HepG2 (cell line): ENCODE data around the gene MED15. TPM values are rescaled to one million over a fixed set of nuclear protein-coding genes. Genes with fewer than 3 reads are reported as not detected.

Experiments
- ATAC-seq: fragments of 200-7000 bp; cut with Tn5 transposase; 3 replicates; pipeline ENCODE4 v1.9.1; 2020; ENCODE audit warnings: mild to moderate bottlenecking, moderate library complexity
- BruUV-seq: library from RNA; stranded (reverse); fragments of 400-500 nt; replicated peaks from 2 replicates; lab custom pipeline; 2021; lab: Mats Ljungman, UMichigan
- CTCF ChIA-PET: fragments of 300-600 bp; formaldehyde crosslinking; extraction: SDS; loops from one replicate; lab custom pipeline; 2021; ENCODE audit warnings: low total read pairs, inconsistent platforms, low intra/inter-chr PET ratio; lab: Yijun Ruan, JAX
- POLR2A ChIA-PET: fragments of 350-600 bp; sonication (Branson Sonifier 250); formaldehyde crosslinking; loops from one replicate; lab custom pipeline; 2020; ENCODE audit warnings: antibody characterized with exemption, inconsistent platforms; lab: Yijun Ruan, JAX
- DNase-seq: peaks from one replicate; pipeline ENCODE4 v3.0.0-alpha.2; 2015; ENCODE audit warnings: low spot score
- FAIRE-seq: peaks from 3 replicates; lab custom pipeline; 2011; peaks lifted over from hg19 to GRCh38; lab: Jason Lieb, UNC
- H2AFZ ChIP-seq: one replicate; pipeline ENCODE4 v1.6.1; 2011; ENCODE audit warnings: low read length, inconsistent platforms
- H3K27ac ChIP-seq: fragments of 300-600 bp; 3 replicates; pipeline ENCODE4 v1.8.0; 2011; ENCODE audit warnings: mixed run types, mild to moderate bottlenecking, mixed read lengths, low read length, inconsistent platforms; ENCODE audit not compliant: insufficient read depth; ENCODE audit errors: extremely low read length
- H3K27me3 ChIP-seq, 2 experiments: fragments of 200-600 bp in 1 of 2; 2 replicates in 1 of 2; 3 replicates in 1 of 2; pipeline versions ENCODE4 v1.6.0 to v1.8.0; 2011; ENCODE audit warnings: low read length in 2 of 2, mild to moderate bottlenecking in 2 of 2, moderate library complexity in 2 of 2, inconsistent platforms in 1 of 2; ENCODE audit not compliant: insufficient read depth in 2 of 2, control insufficient read depth in 1 of 2
- H3K36me3 ChIP-seq, 2 experiments: fragments of 200-600 bp in 1 of 2; replicated peaks in 1 of 2; 2 replicates in 1 of 2; 3 replicates in 1 of 2; pipeline versions ENCODE4 v1.5.1 to v1.8.0; 2011; ENCODE audit warnings: low read length in 2 of 2, inconsistent platforms in 1 of 2; ENCODE audit not compliant: insufficient read depth in 2 of 2, control insufficient read depth in 1 of 2
- H3K4me1 ChIP-seq: 2 replicates; pipeline ENCODE4 v1.5.1; 2012; ENCODE audit warnings: low read length, inconsistent platforms; ENCODE audit not compliant: insufficient read depth
- H3K4me2 ChIP-seq: 2 replicates; pipeline ENCODE4 v1.6.0; 2011; ENCODE audit warnings: low read depth, low read length, inconsistent platforms
- H3K4me3 ChIP-seq, 3 experiments: fragments of 200-600 bp in 1 of 3; sonication (generic), shearing (Covaris generic) in 1 of 3; replicated peaks in 1 of 3; 2 replicates each; pipeline ENCODE4 v1.5.1; 2011 to 2016; ENCODE audit warnings: low read length in 3 of 3, inconsistent platforms in 2 of 3, low read depth in 2 of 3, mild to moderate bottlenecking in 2 of 3, control low read depth in 1 of 3, mixed read lengths in 1 of 3; ENCODE audit not compliant: insufficient read depth in 1 of 3
- H3K79me2 ChIP-seq: one replicate; pipeline ENCODE4 v1.6.1; 2011; ENCODE audit warnings: low read length, inconsistent platforms; ENCODE audit not compliant: insufficient read depth
- H3K9ac ChIP-seq: 2 replicates; pipeline ENCODE4 v1.6.0; 2011; ENCODE audit warnings: mild to moderate bottlenecking, low read depth, low read length, inconsistent platforms; ENCODE audit not compliant: insufficient read depth
- H3K9me3 ChIP-seq: 2 replicates; pipeline ENCODE4 v1.5.1; 2012; ENCODE audit warnings: mild to moderate bottlenecking, low read length
- H4K20me1 ChIP-seq: 2 replicates; pipeline ENCODE4 v1.6.0; 2011; ENCODE audit warnings: inconsistent platforms, mild to moderate bottlenecking, low read length, moderate library complexity; ENCODE audit not compliant: insufficient read depth
- POLR2G ChIP-seq: fragments of 200-400 bp; formaldehyde crosslinking; IDR thresholded peaks from 2 replicates; pipeline ENCODE4 v1.6.1; 2018; ENCODE audit warnings: mild to moderate bottlenecking, low read depth, low read length, moderate library complexity
- ZFP41 ChIP-seq: sonication (generic); formaldehyde crosslinking; IDR thresholded peaks from 2 replicates; pipeline ENCODE4 v1.4.0; 2020; ENCODE audit warnings: mild to moderate bottlenecking, missing genetic modification reagents, borderline replicate concordance
- ZNF12 ChIP-seq: sonication (generic); formaldehyde crosslinking; IDR thresholded peaks from 2 replicates; pipeline ENCODE4 v1.5.0; 2020; ENCODE audit warnings: missing genetic modification reagents
- ZNF333 ChIP-seq: sonication (generic); formaldehyde crosslinking; IDR thresholded peaks from 2 replicates; pipeline ENCODE4 v1.4.0; 2020; ENCODE audit warnings: mild to moderate bottlenecking, missing genetic modification reagents, borderline replicate concordance
- ZNF780A ChIP-seq: sonication (generic); formaldehyde crosslinking; IDR thresholded peaks from 2 replicates; pipeline ENCODE4 v1.8.0; 2022; ENCODE audit warnings: mild to moderate bottlenecking, missing genetic modification reagents, moderate library complexity
- WGBS: methylation state at CpG from one replicate; pipeline ENCODE4 v1.1.6; 2017; ENCODE audit warnings: low lambda C conversion rate; 5-methylcytosine and 5-hydroxymethylcytosine counted together
- in situ Hi-C: cut with HindIII; loops from 2 replicates; pipeline ENCODE4 v1.10.0; 2017; ENCODE audit warnings: low pct_unique_long_range_greater_than_20kb; ENCODE audit not compliant: extremely low pct_ligation_motif_present
- intact Hi-C: fragments of 100-400 bp; cut with micrococcal nuclease; formaldehyde crosslinking; loops from one replicate; pipeline ENCODE4 v1.10.0; 2022; ENCODE audit not compliant: unreplicated experiment
- polyA plus RNA-seq, 8 experiments: library from polyadenylated mRNA; depleted of rRNA in 3 of 8; stranded (reverse) in 7 of 8; unstranded in 1 of 8; fragments of >200 nt; fragmentation: Illumina TruSeq in 4 of 8; extraction: Trizol in 4 of 8; gene quantifications; 2 replicates each; pipeline versions ENCODE4 v1.2.1 to v1.2.3, GENCODE V29; 2011 to 2016; ENCODE audit warnings: low read depth in 4 of 8, missing spikeins in 1 of 8, mixed read lengths in 1 of 8; ENCODE audit not compliant: insufficient read depth in 1 of 8
- total RNA-seq, 5 experiments: library from RNA; depleted of rRNA; stranded (reverse); fragments of >200 nt; fragmentation: Illumina TruSeq; extraction: Trizol; gene quantifications; 2 replicates each; pipeline ENCODE4 v1.2.3, GENCODE V29; 2016; ENCODE audit warnings: low read depth in 1 of 5
- TF ChIP-seq, protein P1 (sequence below): sonication (generic); formaldehyde crosslinking; IDR thresholded peaks from 2 replicates; pipeline ENCODE4 v1.5.0; 2020; ENCODE audit warnings: mild to moderate bottlenecking, missing genetic modification reagents, moderate library complexity

MED15 gene
- total and polyA plus RNA-seq, 2 of the 13 experiments (the other 11 are each of a cell fraction or from before 2014, with no cell fraction given), result 14.3 to 27.0 TPM

DNA sequence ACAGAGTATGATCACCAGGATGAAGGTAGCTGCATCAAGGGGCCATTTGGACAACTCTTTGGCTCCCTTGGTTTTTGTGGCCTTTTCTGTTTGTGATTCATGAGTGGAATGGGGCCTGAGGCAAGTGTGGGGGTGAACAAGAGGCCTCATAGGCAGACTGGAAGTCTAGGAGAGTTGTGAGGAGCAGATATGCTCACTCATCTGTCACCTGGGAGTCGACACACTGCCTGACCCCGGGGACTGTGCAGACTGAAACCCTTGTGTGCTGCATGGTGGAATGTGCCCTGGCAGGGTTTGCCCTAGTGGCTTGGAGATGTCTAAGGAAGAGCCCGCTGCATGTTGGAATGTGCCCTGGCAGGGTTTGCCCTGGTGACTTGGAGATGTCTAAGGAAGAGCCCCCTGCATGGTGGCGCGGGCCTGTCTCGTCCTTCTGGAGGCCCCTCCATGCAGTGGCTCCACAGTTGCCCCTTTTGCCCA lies 60.0 kb downstream of the MED15 start:
- Histone ChIP-seq H3K9me3 (no peaks in the 10 kb centered on the region), H3K4me1 (no peaks in the 10 kb centered on the region), H4K20me1 (peaks cover 3% of the 10 kb centered on the region; the same call in 1 of the 2 replicates), H2AFZ (no peak overlapping the region), H3K4me2 (no peak overlapping the region), H3K27me3 (no peaks in the 10 kb centered on the region), H3K4me3 (no peak overlapping the region), H3K9ac (no peak overlapping the region), H3K27ac (no peak overlapping the region), H3K79me2 (no peaks in the 10 kb centered on the region), H3K36me3 (peaks cover 52 to 88% of the 10 kb centered on the region in 2 experiments)
- BruUV-seq, result no TSS peak
- CTCF ChIA-PET, result no interaction called here
- DNase-seq, result no peak
- in situ Hi-C loops, result no loop called here
- POLR2A ChIA-PET, result no interaction called here
- no peak for FAIRE-seq
- ATAC-seq, result no peak
- TF ChIP-seq ZNF12 (CRISPR knock-in tag), result no peak
- no peak for TF ChIP-seq ZNF333 (CRISPR knock-in tag)
- no peak for TF ChIP-seq ZNF780A (CRISPR knock-in tag)
- no peak for TF ChIP-seq ZFP41 (CRISPR knock-in tag)
- WGBS, result 98% methylated on average over 4 of the region's 6 CpGs
- intact Hi-C loops, result no loop called here

DNA sequence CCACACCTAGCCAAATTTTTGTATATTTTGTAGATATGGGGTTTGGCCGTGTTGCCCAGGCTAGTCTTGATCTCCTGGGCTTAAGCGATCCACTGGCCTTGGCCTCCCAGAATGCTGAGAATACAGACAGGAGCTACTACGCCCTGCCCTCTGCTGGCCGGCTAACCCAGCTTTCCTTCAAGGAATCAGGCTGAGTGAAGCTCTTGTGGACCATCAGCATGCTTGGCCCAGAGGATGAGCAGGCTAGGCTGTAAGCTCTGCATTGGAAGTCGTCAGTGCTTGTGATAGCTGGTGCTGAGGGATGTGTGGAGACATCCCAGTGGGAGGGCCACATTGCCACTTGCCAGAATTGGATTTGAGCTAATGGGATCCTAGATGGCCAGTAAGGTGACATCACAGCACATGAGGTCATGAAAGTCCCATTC lies 60.6 kb downstream of the MED15 start:
- Histone ChIP-seq H3K27ac (no peak overlapping the region), H4K20me1 (peaks cover 3% of the 10 kb centered on the region; the same call in 1 of the 2 replicates), H3K4me1 (no peaks in the 10 kb centered on the region), H3K4me3 (no peak overlapping the region), H3K4me2 (no peak overlapping the region), H3K9me3 (no peaks in the 10 kb centered on the region), H2AFZ (no peak overlapping the region), H3K27me3 (no peaks in the 10 kb centered on the region), H3K36me3 (peaks cover 53 to 87% of the 10 kb centered on the region in 2 experiments), H3K79me2 (no peaks in the 10 kb centered on the region), H3K9ac (no peak overlapping the region)
- WGBS, result 89% methylated on average over 3 of the region's 5 CpGs
- FAIRE-seq (no peak), ATAC-seq (no peak), DNase-seq (no peak)
- CTCF ChIA-PET, result no interaction called here
- TF ChIP-seq, protein P1, sequence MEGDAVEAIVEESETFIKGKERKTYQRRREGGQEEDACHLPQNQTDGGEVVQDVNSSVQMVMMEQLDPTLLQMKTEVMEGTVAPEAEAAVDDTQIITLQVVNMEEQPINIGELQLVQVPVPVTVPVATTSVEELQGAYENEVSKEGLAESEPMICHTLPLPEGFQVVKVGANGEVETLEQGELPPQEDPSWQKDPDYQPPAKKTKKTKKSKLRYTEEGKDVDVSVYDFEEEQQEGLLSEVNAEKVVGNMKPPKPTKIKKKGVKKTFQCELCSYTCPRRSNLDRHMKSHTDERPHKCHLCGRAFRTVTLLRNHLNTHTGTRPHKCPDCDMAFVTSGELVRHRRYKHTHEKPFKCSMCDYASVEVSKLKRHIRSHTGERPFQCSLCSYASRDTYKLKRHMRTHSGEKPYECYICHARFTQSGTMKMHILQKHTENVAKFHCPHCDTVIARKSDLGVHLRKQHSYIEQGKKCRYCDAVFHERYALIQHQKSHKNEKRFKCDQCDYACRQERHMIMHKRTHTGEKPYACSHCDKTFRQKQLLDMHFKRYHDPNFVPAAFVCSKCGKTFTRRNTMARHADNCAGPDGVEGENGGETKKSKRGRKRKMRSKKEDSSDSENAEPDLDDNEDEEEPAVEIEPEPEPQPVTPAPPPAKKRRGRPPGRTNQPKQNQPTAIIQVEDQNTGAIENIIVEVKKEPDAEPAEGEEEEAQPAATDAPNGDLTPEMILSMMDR (CRISPR knock-in tag), result 0 out of 2 replicates have a peak, but pooled peaks have one; percentile 20
- no peak for TF ChIP-seq POLR2G
- BruUV-seq, result no TSS peak
- in situ Hi-C loops (no loop called here), intact Hi-C loops (no loop called here)
- POLR2A ChIA-PET, result no interaction called here
